ENCODE data around the gene NOTCH1. TPM values are rescaled to one million over a fixed set of nuclear protein-coding genes. Genes with fewer than 3 reads are reported as not detected.
A peak's percentile ranks its signal among the peaks of the same experiment; 100 is the strongest.
"Not testable (repeated sequence)": the region's sequence is repeated elsewhere in the genome, so short reads cannot be mapped to it uniquely, and the experiment has no call there.

NOTCH1 gene
- total RNA-seq, 3 donors from 2014 or later, result 12.6 to 33.8 (median 21.1) TPM

DNA sequence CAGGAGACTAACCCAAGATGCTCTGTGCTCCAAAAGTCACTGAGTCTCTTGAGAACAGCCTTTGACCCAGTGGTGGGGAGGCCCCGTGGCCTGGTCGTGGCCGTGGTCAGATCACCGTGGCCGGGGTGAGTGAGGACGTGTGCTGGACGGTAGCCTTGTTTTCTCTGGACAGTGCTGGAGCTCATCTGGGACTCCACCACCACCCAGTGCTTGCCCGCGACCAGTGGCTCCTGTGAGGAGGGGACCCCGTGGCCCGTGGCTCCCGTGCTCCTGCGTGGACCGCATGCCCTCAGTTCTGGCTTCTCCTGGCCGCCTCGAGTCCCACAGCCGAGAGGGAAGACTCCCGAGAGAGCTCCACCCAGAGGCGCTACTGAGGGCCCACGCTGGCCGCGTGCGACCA is 15.9 kb upstream of the NOTCH1 start:
- peaks cover 0 to 5% of the 10 kb centered on the region in 2 donors for H3K9me3 ChIP-seq
- no peak for TF ChIP-seq POLR2AphosphoS5 (IDR thresholded peaks at IDR 0.05)
- TF ChIP-seq, protein P1, sequence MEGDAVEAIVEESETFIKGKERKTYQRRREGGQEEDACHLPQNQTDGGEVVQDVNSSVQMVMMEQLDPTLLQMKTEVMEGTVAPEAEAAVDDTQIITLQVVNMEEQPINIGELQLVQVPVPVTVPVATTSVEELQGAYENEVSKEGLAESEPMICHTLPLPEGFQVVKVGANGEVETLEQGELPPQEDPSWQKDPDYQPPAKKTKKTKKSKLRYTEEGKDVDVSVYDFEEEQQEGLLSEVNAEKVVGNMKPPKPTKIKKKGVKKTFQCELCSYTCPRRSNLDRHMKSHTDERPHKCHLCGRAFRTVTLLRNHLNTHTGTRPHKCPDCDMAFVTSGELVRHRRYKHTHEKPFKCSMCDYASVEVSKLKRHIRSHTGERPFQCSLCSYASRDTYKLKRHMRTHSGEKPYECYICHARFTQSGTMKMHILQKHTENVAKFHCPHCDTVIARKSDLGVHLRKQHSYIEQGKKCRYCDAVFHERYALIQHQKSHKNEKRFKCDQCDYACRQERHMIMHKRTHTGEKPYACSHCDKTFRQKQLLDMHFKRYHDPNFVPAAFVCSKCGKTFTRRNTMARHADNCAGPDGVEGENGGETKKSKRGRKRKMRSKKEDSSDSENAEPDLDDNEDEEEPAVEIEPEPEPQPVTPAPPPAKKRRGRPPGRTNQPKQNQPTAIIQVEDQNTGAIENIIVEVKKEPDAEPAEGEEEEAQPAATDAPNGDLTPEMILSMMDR (IDR thresholded peaks at IDR 0.05), result no peak
- TF ChIP-seq POLR2A (IDR thresholded peaks at IDR 0.05), result no peak
- H3K4me1 ChIP-seq, result peaks cover 13 to 15% of the 10 kb centered on the region in 2 donors
- H3K27me3 ChIP-seq, result no peaks in the 10 kb centered on the region
- intact Hi-C loops (cut with DNase I; ENCODE audit: low total_unique reads), result no loop called here
- no peaks in the 10 kb centered on the region for H3K36me3 ChIP-seq
- H3K4me3 ChIP-seq, result no peak overlapping the region
- no peak overlapping the region for H3K27ac ChIP-seq
- no peak for DNase-seq (ENCODE audit: low spot score in 2 of 2)

DNA sequence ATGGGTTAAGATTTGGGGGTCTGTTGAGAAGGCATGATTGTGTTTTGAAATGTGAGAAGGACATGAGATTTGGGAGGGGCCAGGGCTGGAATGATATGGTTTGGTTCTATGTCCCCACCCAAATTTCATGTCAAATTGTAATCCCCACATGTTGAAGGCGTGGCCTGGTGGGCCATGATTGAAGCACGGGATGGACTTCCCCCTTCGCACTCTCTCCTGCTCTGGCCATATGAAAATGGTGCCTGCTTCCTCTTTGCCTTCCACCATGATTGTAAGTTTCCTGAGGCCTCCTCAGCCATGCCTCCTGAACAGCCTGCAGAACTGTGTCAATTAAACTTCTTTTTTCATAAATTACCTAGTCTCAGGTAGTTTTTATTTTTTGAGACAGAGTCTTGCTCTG is 14.7 kb upstream of the NOTCH1 start:
- peaks cover 13 to 20% of the 10 kb centered on the region in 2 donors for H3K4me1 ChIP-seq
- H3K9me3 ChIP-seq, result peaks cover 0 to 5% of the 10 kb centered on the region in 2 donors
- H3K36me3 ChIP-seq, result no peaks in the 10 kb centered on the region
- no peaks in the 10 kb centered on the region for H3K27me3 ChIP-seq
- intact Hi-C loops (cut with DNase I; ENCODE audit: low total_unique reads), result no loop called here
- DNase-seq (ENCODE audit: low spot score in 2 of 2), result no peak
- H3K27ac ChIP-seq, result no peak overlapping the region
- no peak overlapping the region for H3K4me3 ChIP-seq
- TF ChIP-seq POLR2A (IDR thresholded peaks at IDR 0.05) (no peak), POLR2AphosphoS5 (IDR thresholded peaks at IDR 0.05) (no peak)
- TF ChIP-seq, protein P1 (IDR thresholded peaks at IDR 0.05), result no peak

DNA sequence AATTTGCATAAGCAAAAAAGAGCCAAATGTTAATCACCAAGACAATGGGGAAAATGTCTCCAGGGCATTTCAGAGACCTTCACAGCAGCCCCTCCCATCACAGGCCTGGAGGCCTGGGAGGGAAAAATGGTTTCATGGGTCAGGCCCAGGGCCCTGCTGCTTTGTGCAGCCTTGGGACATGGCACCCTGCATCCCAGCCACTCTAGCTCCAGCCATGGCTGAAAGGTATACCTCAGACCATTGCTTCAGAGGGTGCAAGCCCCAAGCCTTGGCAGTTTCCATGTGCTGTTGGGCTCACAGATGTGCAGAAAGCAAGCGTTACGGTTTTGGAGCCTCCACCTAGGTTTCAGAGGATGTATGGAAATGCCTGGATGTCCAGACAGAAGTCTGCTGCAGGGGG is 13.5 kb upstream of the NOTCH1 start:
- H3K4me3 ChIP-seq, H3K27ac ChIP-seq: not testable (repeated sequence)
- intact Hi-C loops (cut with DNase I; ENCODE audit: low total_unique reads), result loop anchor here (5.0 kb wide), 1 partner anchor 622 kb away; no protein-coding TSS in a partner anchor

DNA sequence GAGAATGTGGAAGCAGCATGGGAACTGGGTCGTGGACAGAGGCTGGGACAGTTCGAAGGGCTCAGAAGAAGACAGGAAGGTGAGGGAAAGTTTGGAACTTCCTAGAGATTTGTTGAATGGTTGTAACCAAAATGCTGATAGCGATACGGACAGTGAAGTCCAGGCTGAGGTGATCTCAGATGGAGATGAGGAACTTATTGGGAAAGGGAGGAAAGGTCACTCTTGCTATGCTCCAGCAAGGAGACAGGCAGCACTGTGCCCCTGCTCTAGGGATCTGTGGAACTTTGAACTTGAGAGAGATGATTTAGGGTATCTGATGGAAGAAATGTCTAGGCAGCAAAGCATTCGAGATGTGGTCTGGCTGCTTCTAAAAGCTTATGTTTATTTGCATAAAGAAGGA is 13.0 kb upstream of the NOTCH1 start:
- not testable (repeated sequence) for DNase-seq (ENCODE audit: low spot score in 2 of 2); H3K27me3 ChIP-seq; H3K4me3 ChIP-seq; H3K36me3 ChIP-seq; H3K9me3 ChIP-seq; H3K27ac ChIP-seq
- H3K4me1 ChIP-seq, result peaks cover 6 to 12% of the 10 kb centered on the region in 2 donors
- intact Hi-C loops (cut with DNase I; ENCODE audit: low total_unique reads), result loop anchor here (5.0 kb wide), 1 partner anchor 622 kb away; no protein-coding TSS in a partner anchor

More for the DNA sequence above, 13.5 kb upstream of the NOTCH1 start:
- DNase-seq (ENCODE audit: low spot score in 2 of 2); H3K36me3 ChIP-seq; H3K9me3 ChIP-seq; H3K27me3 ChIP-seq: not testable (repeated sequence)
- peaks cover 7 to 12% of the 10 kb centered on the region in 2 donors for H3K4me1 ChIP-seq

DNA sequence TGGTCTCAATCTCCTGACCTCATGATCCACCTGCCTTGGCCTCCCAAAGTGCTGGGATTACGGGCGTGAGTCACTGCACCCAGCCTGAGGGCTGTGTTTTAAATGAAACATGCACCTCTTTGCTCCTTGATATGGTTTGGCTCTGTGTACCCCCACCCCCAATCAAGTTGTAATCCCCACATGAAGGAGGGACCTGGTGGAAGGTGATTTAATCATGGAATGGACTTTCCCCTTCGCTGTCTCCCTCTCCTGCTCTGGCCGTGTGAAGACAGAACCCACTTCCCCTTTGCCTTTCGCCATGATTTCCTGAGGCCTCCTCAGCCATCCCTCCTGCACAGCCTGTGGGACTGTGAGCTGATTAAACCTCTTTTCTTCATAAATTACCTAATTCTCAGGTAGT is 12.5 kb upstream of the NOTCH1 start:
- Histone ChIP-seq H3K36me3 (no peaks in the 10 kb centered on the region), H3K27me3 (no peaks in the 10 kb centered on the region), H3K4me1 (peaks cover 5 to 14% of the 10 kb centered on the region in 2 donors), H3K27ac (peak overlapping the region; percentile 32 to 35), H3K4me3 (no peak overlapping the region), H3K9me3 (peaks cover 0 to 5% of the 10 kb centered on the region in 2 donors)
- intact Hi-C loops (cut with DNase I; ENCODE audit: low total_unique reads), result loop anchor here (5.0 kb wide), 1 partner anchor 621 kb away; no protein-coding TSS in a partner anchor
- TF ChIP-seq, protein P1 (IDR thresholded peaks at IDR 0.05), result no peak
- TF ChIP-seq POLR2A (IDR thresholded peaks at IDR 0.05) (no peak), POLR2AphosphoS5 (IDR thresholded peaks at IDR 0.05) (no peak)
- DNase-seq (ENCODE audit: low spot score in 2 of 2), result no peak

DNA sequence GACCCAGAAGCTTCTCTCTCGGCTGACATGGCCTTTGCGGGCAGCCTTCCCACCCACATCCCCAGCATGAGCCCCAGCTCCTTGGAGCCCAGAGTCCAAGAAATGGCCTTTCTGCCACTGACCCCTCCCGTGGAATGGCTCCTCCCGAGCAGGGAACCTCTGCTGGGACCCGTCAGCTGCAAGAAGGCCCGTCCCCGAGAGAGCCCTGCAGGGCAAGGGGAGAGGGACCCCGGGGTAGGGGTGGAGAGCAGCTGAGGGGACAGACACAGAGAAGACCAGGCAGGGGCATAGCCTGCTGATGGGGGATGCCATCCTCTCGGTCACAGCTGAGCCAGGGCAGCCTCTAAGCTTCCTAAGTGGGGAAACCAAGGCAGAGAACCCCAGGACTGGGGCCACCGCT is 11.2 kb upstream of the NOTCH1 start:
- peaks cover 8 to 22% of the 10 kb centered on the region in 2 donors for H3K4me1 ChIP-seq
- TF ChIP-seq, protein P1 (IDR thresholded peaks at IDR 0.05), result no peak
- no peak for TF ChIP-seq POLR2A (IDR thresholded peaks at IDR 0.05)
- no peak for TF ChIP-seq POLR2AphosphoS5 (IDR thresholded peaks at IDR 0.05)
- no peaks in the 10 kb centered on the region for H3K27me3 ChIP-seq
- H3K36me3 ChIP-seq, result no peaks in the 10 kb centered on the region
- DNase-seq (ENCODE audit: low spot score in 2 of 2), result no peak
- intact Hi-C loops (cut with DNase I; ENCODE audit: low total_unique reads), result loop anchor here (5.0 kb wide), 1 partner anchor 620 kb away; no protein-coding TSS in a partner anchor
- H3K9me3 ChIP-seq, result peaks cover 0 to 5% of the 10 kb centered on the region in 2 donors
- H3K4me3 ChIP-seq, result no peak overlapping the region
- H3K27ac ChIP-seq, result peak overlapping the region; percentile 68 to 78
